Glutamatergic neuron (in vitro differentiated cells): Measurements from ENCODE around the gene HYPK. TPM values are rescaled to one million over a fixed set of nuclear protein-coding genes. Genes with fewer than 3 reads are reported as not detected.
A peak's percentile ranks its signal among the peaks of the same experiment; 100 is the strongest.

Experiments
- DNase-seq: peaks from one replicate; pipeline ENCODE4 v3.0.0; 2022
- H3K27ac Mint-ChIP-seq: one replicate; pipeline ENCODE4 v1.8.0; 2020; ENCODE audit warnings: mild to moderate bottlenecking, mixed read lengths, inconsistent platforms; ENCODE audit not compliant: unreplicated experiment
- H3K27me3 Mint-ChIP-seq: one replicate; pipeline ENCODE4 v1.8.0; 2020; ENCODE audit warnings: mild to moderate bottlenecking, moderate library complexity, mixed read lengths, inconsistent platforms; ENCODE audit not compliant: unreplicated experiment
- H3K36me3 Mint-ChIP-seq: one replicate; pipeline ENCODE4 v1.8.0; 2020; ENCODE audit warnings: mild to moderate bottlenecking, mixed read lengths, inconsistent platforms; ENCODE audit not compliant: unreplicated experiment
- H3K4me1 Mint-ChIP-seq: one replicate; pipeline ENCODE4 v1.8.0; 2020; ENCODE audit warnings: mild to moderate bottlenecking, low read depth, mixed read lengths, inconsistent platforms; ENCODE audit not compliant: unreplicated experiment
- H3K4me3 Mint-ChIP-seq: one replicate; pipeline ENCODE4 v1.8.0; 2020; ENCODE audit warnings: mild to moderate bottlenecking, mixed read lengths, inconsistent platforms; ENCODE audit not compliant: unreplicated experiment
- H3K9me3 Mint-ChIP-seq: one replicate; pipeline ENCODE4 v1.8.0; 2020; ENCODE audit warnings: mild to moderate bottlenecking, moderate library complexity, mixed read lengths, inconsistent platforms; ENCODE audit not compliant: unreplicated experiment
- CTCF ChIP-seq: fragments of 200-600 bp; sonication (generic); IDR thresholded peaks from one replicate; pipeline ENCODE4 v1.5.0; 2021; ENCODE audit not compliant: partially characterized antibody, unreplicated experiment
- total RNA-seq: library from RNA; stranded (reverse); fragmentation: NEBNext Ultra II Directional; extraction: Animal tissue kit (Norgen Biotek cat#: 25700); gene quantifications from one replicate; pipeline ENCODE4 v1.2.1, GENCODE V29; 2021; ENCODE audit not compliant: unreplicated experiment

The HYPK gene
- total RNA-seq, 1 donor from 2014 or later = 26.5 TPM

GRCh38 chr15:43794269-43795037, 5.9 kb upstream of the HYPK start:
- no peak for TF ChIP-seq CTCF
- Mint-ChIP-seq H3K36me3 (peaks cover 10% of the 10 kb centered on the region), H3K9me3 (peaks cover 15% of the 10 kb centered on the region), H3K4me3 (peak overlapping the region; percentile 87), H3K27me3 (peaks cover 8% of the 10 kb centered on the region), H3K4me1 (peaks cover 22% of the 10 kb centered on the region), H3K27ac (peak overlapping the region; percentile 54)
- DNase-seq = no peak

DNA sequence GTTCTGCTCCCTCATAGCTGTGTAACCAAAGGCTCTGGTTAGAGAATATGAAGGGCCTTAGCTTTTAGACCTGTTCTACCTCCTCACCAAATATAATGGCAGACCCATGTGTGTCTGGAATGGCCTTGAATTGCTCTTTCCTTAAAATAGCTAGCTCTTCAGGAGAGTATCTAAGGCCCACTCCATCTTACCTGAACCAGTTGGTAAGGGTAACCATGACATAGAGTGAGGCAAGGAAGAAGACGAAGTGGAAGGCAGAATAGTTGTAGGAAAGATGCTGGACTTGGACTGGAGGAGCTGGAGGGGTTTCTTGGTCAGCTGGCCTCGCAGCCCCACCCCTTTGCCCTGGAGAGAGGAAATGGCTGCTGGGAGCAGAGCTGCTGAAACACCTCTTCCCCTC, 5.2 kb upstream of the HYPK start:
- no peak for TF ChIP-seq CTCF
- Mint-ChIP-seq H3K4me1 (peaks cover 25% of the 10 kb centered on the region), H3K9me3 (peaks cover 16% of the 10 kb centered on the region), H3K27me3 (peaks cover 11% of the 10 kb centered on the region), H3K4me3 (peak overlapping the region; percentile 52), H3K27ac (no peak overlapping the region), H3K36me3 (peaks cover 10% of the 10 kb centered on the region)
- no peak for DNase-seq

- Mint-ChIP-seq H3K4me1 (peaks cover 26% of the 10 kb centered on the region), H3K36me3 (peaks cover 10% of the 10 kb centered on the region), H3K9me3 (peaks cover 18% of the 10 kb centered on the region), H3K27ac (no peak overlapping the region), H3K4me3 (no peak overlapping the region), H3K27me3 (peaks cover 11% of the 10 kb centered on the region)
- no peak for TF ChIP-seq CTCF
- DNase-seq = no peak
Observed at GRCh38 chr15:43795997-43796396, 4.4 kb upstream of the HYPK start.

DNA sequence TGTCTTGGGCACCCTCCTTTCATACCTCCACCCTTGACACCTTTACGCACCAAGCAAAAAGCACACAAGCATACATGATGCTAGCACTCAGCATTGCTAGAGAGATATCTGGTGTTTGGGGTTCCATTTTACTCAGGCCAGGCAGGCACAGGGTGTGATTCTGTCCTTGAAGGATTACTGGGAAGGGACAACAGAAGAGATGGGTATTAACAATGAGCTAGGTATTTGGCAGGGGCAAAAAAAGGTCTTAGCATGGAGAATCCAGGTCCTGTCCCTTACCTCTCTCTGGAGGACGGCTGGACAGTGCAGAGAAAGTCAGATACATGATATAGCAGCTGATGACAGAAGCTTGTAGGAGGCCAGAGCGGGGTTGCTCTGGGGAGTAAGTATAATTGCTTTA, 3.8 kb upstream of the HYPK start:
- peaks cover 15% of the 10 kb centered on the region for H3K9me3 Mint-ChIP-seq

More for the DNA sequence above, 3.8 kb upstream of the HYPK start:
- peaks cover 10% of the 10 kb centered on the region for H3K36me3 Mint-ChIP-seq
- no peak overlapping the region for H3K4me3 Mint-ChIP-seq
- peaks cover 30% of the 10 kb centered on the region for H3K4me1 Mint-ChIP-seq
- peaks cover 13% of the 10 kb centered on the region for H3K27me3 Mint-ChIP-seq
- TF ChIP-seq CTCF = no peak
- no peak for DNase-seq
- H3K27ac Mint-ChIP-seq = peak overlapping the region; percentile 10
